ENCODE data around the gene NGB.

The NGB gene

GRCh38 chr14:77248666-77249065, 22.3 kb downstream of the NGB start:
- Histone ChIP-seq H3K4me3 (ENCODE audit: low read depth, low read length, poor library complexity, severe bottlenecking) (no peak overlapping the region), H3K27me3 (ENCODE audit: insufficient read depth, low read length) (no peaks in the 10 kb centered on the region), H3K9ac (ENCODE audit: low read length) (no peak overlapping the region), H3K79me2 (ENCODE audit: insufficient read depth, low read length) (no peaks in the 10 kb centered on the region), H3K27ac (ENCODE audit: low read depth, low read length, poor library complexity, severe bottlenecking) (no peak overlapping the region), H3K4me1 (ENCODE audit: insufficient read depth, low read length, severe bottlenecking) (peaks cover 8% of the 10 kb centered on the region), H2AFZ (ENCODE audit: low read length) (no peak overlapping the region), H3K36me3 (ENCODE audit: insufficient read depth, low read length) (peaks cover 4% of the 10 kb centered on the region; the same call in 1 of the 2 replicates), H3K9me2 (ENCODE audit: low read depth, low read length) (no peaks in the 10 kb centered on the region), H3K9me3 (ENCODE audit: low read length) (no peaks in the 10 kb centered on the region), H3F3A (ENCODE audit: insufficient read depth, low read length) (no peaks in the 10 kb centered on the region), H3K4me2 (ENCODE audit: low read length) (no peak overlapping the region), H4K20me1 (ENCODE audit: insufficient read depth, low read length) (no peaks in the 10 kb centered on the region)
- no peak for TF ChIP-seq CTCF (IDR thresholded peaks at IDR 0.05; ENCODE audit: low read length)
- TF ChIP-seq EZH2 (IDR thresholded peaks at IDR 0.05; ENCODE audit: borderline replicate concordance, low read length) = no peak

- no peaks in the 10 kb centered on the region for H3K9me3 ChIP-seq (ENCODE audit: low read length)
- H4K20me1 ChIP-seq (ENCODE audit: insufficient read depth, low read length) = no peaks in the 10 kb centered on the region
- no peaks in the 10 kb centered on the region for H3K79me2 ChIP-seq (ENCODE audit: insufficient read depth, low read length)
- H3K27me3 ChIP-seq (ENCODE audit: insufficient read depth, low read length) = no peaks in the 10 kb centered on the region
- peaks cover 4% of the 10 kb centered on the region; the same call in 1 of the 2 replicates for H3K36me3 ChIP-seq (ENCODE audit: insufficient read depth, low read length)
- no peak overlapping the region for H3K4me2 ChIP-seq (ENCODE audit: low read length)
- H3K9ac ChIP-seq (ENCODE audit: low read length) = no peak overlapping the region
- no peak overlapping the region for H3K4me3 ChIP-seq (ENCODE audit: low read depth, low read length, poor library complexity, severe bottlenecking)
- H3K27ac ChIP-seq (ENCODE audit: low read depth, low read length, poor library complexity, severe bottlenecking) = no peak overlapping the region
- H2AFZ ChIP-seq (ENCODE audit: low read length) = no peak overlapping the region
- H3K9me2 ChIP-seq (ENCODE audit: low read depth, low read length) = no peaks in the 10 kb centered on the region
- TF ChIP-seq EZH2 (IDR thresholded peaks at IDR 0.05; ENCODE audit: borderline replicate concordance, low read length) = no peak
- TF ChIP-seq CTCF (IDR thresholded peaks at IDR 0.05; ENCODE audit: low read length) = no peak
- peaks cover 24% of the 10 kb centered on the region for H3K4me1 ChIP-seq (ENCODE audit: insufficient read depth, low read length, severe bottlenecking)
- no peaks in the 10 kb centered on the region for H3F3A ChIP-seq (ENCODE audit: insufficient read depth, low read length)
Measured at GRCh38 chr14:77246784-77247183, 24.2 kb downstream of the NGB start.

- H3K79me2 ChIP-seq (ENCODE audit: insufficient read depth, low read length) = no peaks in the 10 kb centered on the region
- no peaks in the 10 kb centered on the region for H3K9me3 ChIP-seq (ENCODE audit: low read length)
- no peak overlapping the region for H2AFZ ChIP-seq (ENCODE audit: low read length)
- H3K4me3 ChIP-seq (ENCODE audit: low read depth, low read length, poor library complexity, severe bottlenecking) = no peak overlapping the region
- no peak overlapping the region for H3K9ac ChIP-seq (ENCODE audit: low read length)
- no peak overlapping the region for H3K4me2 ChIP-seq (ENCODE audit: low read length)
- peaks cover 24% of the 10 kb centered on the region for H3K4me1 ChIP-seq (ENCODE audit: insufficient read depth, low read length, severe bottlenecking)
- H3K36me3 ChIP-seq (ENCODE audit: insufficient read depth, low read length) = peaks cover 4% of the 10 kb centered on the region; the same call in 1 of the 2 replicates
- H3K27me3 ChIP-seq (ENCODE audit: insufficient read depth, low read length) = no peaks in the 10 kb centered on the region
- no peak overlapping the region for H3K27ac ChIP-seq (ENCODE audit: low read depth, low read length, poor library complexity, severe bottlenecking)
- TF ChIP-seq EZH2 (IDR thresholded peaks at IDR 0.05; ENCODE audit: borderline replicate concordance, low read length) (no peak), CTCF (IDR thresholded peaks at IDR 0.05; ENCODE audit: low read length) (no peak)
- H4K20me1 ChIP-seq (ENCODE audit: insufficient read depth, low read length) = no peaks in the 10 kb centered on the region
- no peaks in the 10 kb centered on the region for H3F3A ChIP-seq (ENCODE audit: insufficient read depth, low read length)
- H3K9me2 ChIP-seq (ENCODE audit: low read depth, low read length) = no peaks in the 10 kb centered on the region
Measured at GRCh38 chr14:77245820-77246219, 25.2 kb downstream of the NGB start.
